GM23338 (cell line): ENCODE data around the gene PF4V1. TPM values are rescaled to one million over a fixed set of nuclear protein-coding genes. Genes with fewer than 3 reads are reported as not detected.

ENCODE experiments used
- ATAC-seq: fragments of 200-7000 bp; cut with Tn5 transposase; 3 replicates; pipeline ENCODE4 v1.9.1; 2020
- DNase-seq: peaks from one replicate; pipeline ENCODE4 v3.0.0-alpha.2; 2015; ENCODE audit warnings: low spot score
- H2AFZ ChIP-seq: fragments of 200-600 bp; sonication (generic); 2 replicates; pipeline ENCODE4 v1.8.0; 2016; ENCODE audit warnings: antibody characterized with exemption, mild to moderate bottlenecking, moderate library complexity
- H3F3A ChIP-seq: fragments of 200-600 bp; sonication (generic); replicated peaks from 2 replicates; pipeline ENCODE4 v1.8.0; 2017; ENCODE audit warnings: antibody characterized with exemption, mixed run types, low read depth
- H3K27ac ChIP-seq: fragments of 200-600 bp; sonication (generic); 2 replicates; pipeline ENCODE4 v1.6.1; 2016; ENCODE audit warnings: low read depth
- H3K27me3 ChIP-seq: fragments of 200-600 bp; sonication (generic); 2 replicates; pipeline ENCODE4 v1.8.0; 2016; ENCODE audit warnings: mild to moderate bottlenecking, mixed run types, moderate library complexity; ENCODE audit not compliant: insufficient read depth
- H3K36me3 ChIP-seq: fragments of 200-600 bp; sonication (generic); 2 replicates; pipeline ENCODE4 v1.8.0; 2016; ENCODE audit warnings: mild to moderate bottlenecking; ENCODE audit not compliant: insufficient read depth
- H3K4me1 ChIP-seq: fragments of 200-600 bp; sonication (generic); 2 replicates; pipeline ENCODE4 v1.8.0; 2016; ENCODE audit warnings: mild to moderate bottlenecking, moderate library complexity; ENCODE audit not compliant: insufficient read depth
- H3K4me2 ChIP-seq: fragments of 200-600 bp; sonication (generic); 2 replicates; pipeline ENCODE4 v1.7.1; 2017; ENCODE audit warnings: mixed run types
- H3K4me3 ChIP-seq: fragments of 200-600 bp; sonication (generic); 2 replicates; pipeline ENCODE4 v1.6.1; 2016; ENCODE audit warnings: mixed run types
- H3K79me2 ChIP-seq: fragments of 200-600 bp; sonication (generic); replicated peaks from 2 replicates; pipeline ENCODE4 v1.8.0; 2017; ENCODE audit warnings: mild to moderate bottlenecking; ENCODE audit not compliant: insufficient read depth
- H3K9me2 ChIP-seq: fragments of 200-600 bp; sonication (generic); 2 replicates; pipeline ENCODE4 v1.8.0; 2017; ENCODE audit not compliant: insufficient read depth
- H4K20me1 ChIP-seq: fragments of 200-600 bp; sonication (generic); replicated peaks from 2 replicates; pipeline ENCODE4 v1.8.0; 2017; ENCODE audit warnings: mild to moderate bottlenecking; ENCODE audit not compliant: insufficient read depth
- H3K27ac Mint-ChIP-seq: 2 replicates; pipeline ENCODE4 v1.8.0; 2020; ENCODE audit warnings: inconsistent platforms, mild to moderate bottlenecking, moderate library complexity, mixed read lengths
- H3K27me3 Mint-ChIP-seq: 3 replicates; pipeline ENCODE4 v1.8.0; 2022; ENCODE audit warnings: low read depth, mild to moderate bottlenecking, moderate library complexity, mixed read lengths, inconsistent platforms; ENCODE audit not compliant: insufficient read depth, poor library complexity
- H3K36me3 Mint-ChIP-seq: 3 replicates; pipeline ENCODE4 v1.8.0; 2021; ENCODE audit warnings: low read depth, mild to moderate bottlenecking, inconsistent platforms, moderate library complexity, mixed read lengths
- H3K4me1 Mint-ChIP-seq: 3 replicates; pipeline ENCODE4 v1.8.0; 2020; ENCODE audit warnings: mild to moderate bottlenecking, inconsistent platforms, mixed read lengths
- H3K4me3 Mint-ChIP-seq: 3 replicates; pipeline ENCODE4 v1.8.0; 2021; ENCODE audit warnings: moderate library complexity, mild to moderate bottlenecking, inconsistent platforms, mixed read lengths
- H3K9me3 Mint-ChIP-seq: 3 replicates; pipeline ENCODE4 v1.8.0; 2020; ENCODE audit warnings: moderate library complexity, mild to moderate bottlenecking, inconsistent platforms, mixed read lengths
- CREB1 ChIP-seq: fragments of 250-450 bp; sonication (Bioruptor Pico); IDR thresholded peaks from 2 replicates; pipeline ENCODE4 v1.5.0; 2020; ENCODE audit warnings: low read depth, mild to moderate bottlenecking, moderate library complexity
- CTCF ChIP-seq, 2 experiments: fragments of 200-600 bp in 1 of 2; sonication (generic) in 1 of 2; conservative IDR thresholded peaks; 2 replicates each; pipeline versions ENCODE4 v1.5.1 to v1.6.1; 2016 to 2017; ENCODE audit warnings: antibody characterized with exemption in 2 of 2, low read depth in 2 of 2, mild to moderate bottlenecking in 2 of 2, moderate library complexity in 1 of 2
- ETS1 ChIP-seq: IDR thresholded peaks from 2 replicates; pipeline ENCODE4 v1.6.1; 2016; ENCODE audit warnings: antibody characterized with exemption
- EZH2 ChIP-seq: fragments of 200-600 bp; sonication (generic); IDR thresholded peaks from one replicate; pipeline ENCODE4 v1.8.0; 2017; ENCODE audit warnings: antibody characterized with exemption, mild to moderate bottlenecking, low read depth; ENCODE audit not compliant: unreplicated experiment
- EZH2phosphoT487 ChIP-seq: fragments of 200-600 bp; sonication (generic); IDR thresholded peaks from one replicate; pipeline ENCODE4 v1.8.1; 2018; ENCODE audit warnings: antibody characterized with exemption; ENCODE audit not compliant: unreplicated experiment
- JUNB ChIP-seq: IDR thresholded peaks from one replicate; pipeline ENCODE4 v1.6.1; 2016; ENCODE audit warnings: antibody characterized with exemption; ENCODE audit not compliant: unreplicated experiment
- NANOG ChIP-seq: IDR thresholded peaks from 2 replicates; pipeline ENCODE4 v1.6.1; 2016; ENCODE audit warnings: antibody characterized with exemption, borderline replicate concordance
- POLR2AphosphoS5 ChIP-seq: IDR thresholded peaks from 2 replicates; pipeline ENCODE4 v1.6.1; 2016; ENCODE audit warnings: antibody characterized with exemption, low read depth
- REST ChIP-seq: IDR thresholded peaks from one replicate; pipeline ENCODE4 v1.6.1; 2018; ENCODE audit warnings: antibody characterized with exemption; ENCODE audit not compliant: unreplicated experiment
- STAT1 ChIP-seq: IDR thresholded peaks from one replicate; pipeline ENCODE4 v1.6.1; 2016; ENCODE audit warnings: antibody characterized with exemption; ENCODE audit not compliant: unreplicated experiment
- ZNF114 ChIP-seq: fragments of 250-450 bp; sonication (Bioruptor Pico); IDR thresholded peaks from 2 replicates; pipeline ENCODE4 v1.5.0; 2020; ENCODE audit warnings: mild to moderate bottlenecking, moderate library complexity
- ZNF331 ChIP-seq: fragments of 250-450 bp; sonication (Bioruptor Pico); IDR thresholded peaks from 2 replicates; pipeline ENCODE4 v1.5.0; 2020; ENCODE audit warnings: low read depth, mild to moderate bottlenecking, moderate library complexity
- polyA plus RNA-seq: library from polyadenylated mRNA; unstranded; fragments of >200 nt; fragmentation: Nextera tagmentation; extraction: Ambion mirVana; gene quantifications from 2 replicates; pipeline ENCODE4 v1.2.1, GENCODE V29; 2016
- total RNA-seq: library from RNA; depleted of rRNA; stranded (reverse); fragments of >200 nt; shearing (Covaris generic); gene quantifications from 2 replicates; pipeline ENCODE4 v1.2.3, GENCODE V29; 2014
- TF ChIP-seq, protein P1 (sequence below): fragments of 250-450 bp; sonication (Bioruptor Pico); IDR thresholded peaks from 2 replicates; pipeline ENCODE4 v1.5.0; 2020; ENCODE audit warnings: mild to moderate bottlenecking, moderate library complexity

The PF4V1 gene
- total and polyA plus RNA-seq, 2 experiments from 2014 or later = 0.66 TPM; not detected in 1

GRCh38 chr4:73891739-73892405, 38.8 kb downstream of the PF4V1 start:
- ATAC-seq (no peak), DNase-seq (no peak)
- Histone ChIP-seq H3K36me3 (no peaks in the 10 kb centered on the region), H2AFZ (no peak overlapping the region), H3F3A (no peaks in the 10 kb centered on the region), H3K79me2 (no peaks in the 10 kb centered on the region), H3K4me3 (no peak overlapping the region), H3K9me2 (no peaks in the 10 kb centered on the region), H4K20me1 (no peaks in the 10 kb centered on the region), H3K4me1 (no peaks in the 10 kb centered on the region), H3K27ac (no peak overlapping the region), H3K4me2 (no peak overlapping the region), H3K27me3 (no peaks in the 10 kb centered on the region)
- Mint-ChIP-seq H3K4me3 (no peak overlapping the region), H3K27ac (no peak overlapping the region), H3K27me3 (no peaks in the 10 kb centered on the region), H3K36me3 (no peaks in the 10 kb centered on the region), H3K4me1 (peaks cover 6% of the 10 kb centered on the region; the same call in 2 of the 3 replicates), H3K9me3 (no peaks in the 10 kb centered on the region)
- TF ChIP-seq CTCF (conservative IDR thresholded peaks at IDR 0.05; ENCODE audit: low read depth in 2 of 2) (no peak), CREB1 (CRISPR knock-in tag) (no peak), STAT1 (no peak), ETS1 (no peak), EZH2phosphoT487 (no peak), NANOG (no peak), ZNF114 (no peak), EZH2 (no peak), JUNB (no peak), REST (no peak), ZNF331 (no peak), POLR2AphosphoS5 (no peak)
- TF ChIP-seq, protein P1, sequence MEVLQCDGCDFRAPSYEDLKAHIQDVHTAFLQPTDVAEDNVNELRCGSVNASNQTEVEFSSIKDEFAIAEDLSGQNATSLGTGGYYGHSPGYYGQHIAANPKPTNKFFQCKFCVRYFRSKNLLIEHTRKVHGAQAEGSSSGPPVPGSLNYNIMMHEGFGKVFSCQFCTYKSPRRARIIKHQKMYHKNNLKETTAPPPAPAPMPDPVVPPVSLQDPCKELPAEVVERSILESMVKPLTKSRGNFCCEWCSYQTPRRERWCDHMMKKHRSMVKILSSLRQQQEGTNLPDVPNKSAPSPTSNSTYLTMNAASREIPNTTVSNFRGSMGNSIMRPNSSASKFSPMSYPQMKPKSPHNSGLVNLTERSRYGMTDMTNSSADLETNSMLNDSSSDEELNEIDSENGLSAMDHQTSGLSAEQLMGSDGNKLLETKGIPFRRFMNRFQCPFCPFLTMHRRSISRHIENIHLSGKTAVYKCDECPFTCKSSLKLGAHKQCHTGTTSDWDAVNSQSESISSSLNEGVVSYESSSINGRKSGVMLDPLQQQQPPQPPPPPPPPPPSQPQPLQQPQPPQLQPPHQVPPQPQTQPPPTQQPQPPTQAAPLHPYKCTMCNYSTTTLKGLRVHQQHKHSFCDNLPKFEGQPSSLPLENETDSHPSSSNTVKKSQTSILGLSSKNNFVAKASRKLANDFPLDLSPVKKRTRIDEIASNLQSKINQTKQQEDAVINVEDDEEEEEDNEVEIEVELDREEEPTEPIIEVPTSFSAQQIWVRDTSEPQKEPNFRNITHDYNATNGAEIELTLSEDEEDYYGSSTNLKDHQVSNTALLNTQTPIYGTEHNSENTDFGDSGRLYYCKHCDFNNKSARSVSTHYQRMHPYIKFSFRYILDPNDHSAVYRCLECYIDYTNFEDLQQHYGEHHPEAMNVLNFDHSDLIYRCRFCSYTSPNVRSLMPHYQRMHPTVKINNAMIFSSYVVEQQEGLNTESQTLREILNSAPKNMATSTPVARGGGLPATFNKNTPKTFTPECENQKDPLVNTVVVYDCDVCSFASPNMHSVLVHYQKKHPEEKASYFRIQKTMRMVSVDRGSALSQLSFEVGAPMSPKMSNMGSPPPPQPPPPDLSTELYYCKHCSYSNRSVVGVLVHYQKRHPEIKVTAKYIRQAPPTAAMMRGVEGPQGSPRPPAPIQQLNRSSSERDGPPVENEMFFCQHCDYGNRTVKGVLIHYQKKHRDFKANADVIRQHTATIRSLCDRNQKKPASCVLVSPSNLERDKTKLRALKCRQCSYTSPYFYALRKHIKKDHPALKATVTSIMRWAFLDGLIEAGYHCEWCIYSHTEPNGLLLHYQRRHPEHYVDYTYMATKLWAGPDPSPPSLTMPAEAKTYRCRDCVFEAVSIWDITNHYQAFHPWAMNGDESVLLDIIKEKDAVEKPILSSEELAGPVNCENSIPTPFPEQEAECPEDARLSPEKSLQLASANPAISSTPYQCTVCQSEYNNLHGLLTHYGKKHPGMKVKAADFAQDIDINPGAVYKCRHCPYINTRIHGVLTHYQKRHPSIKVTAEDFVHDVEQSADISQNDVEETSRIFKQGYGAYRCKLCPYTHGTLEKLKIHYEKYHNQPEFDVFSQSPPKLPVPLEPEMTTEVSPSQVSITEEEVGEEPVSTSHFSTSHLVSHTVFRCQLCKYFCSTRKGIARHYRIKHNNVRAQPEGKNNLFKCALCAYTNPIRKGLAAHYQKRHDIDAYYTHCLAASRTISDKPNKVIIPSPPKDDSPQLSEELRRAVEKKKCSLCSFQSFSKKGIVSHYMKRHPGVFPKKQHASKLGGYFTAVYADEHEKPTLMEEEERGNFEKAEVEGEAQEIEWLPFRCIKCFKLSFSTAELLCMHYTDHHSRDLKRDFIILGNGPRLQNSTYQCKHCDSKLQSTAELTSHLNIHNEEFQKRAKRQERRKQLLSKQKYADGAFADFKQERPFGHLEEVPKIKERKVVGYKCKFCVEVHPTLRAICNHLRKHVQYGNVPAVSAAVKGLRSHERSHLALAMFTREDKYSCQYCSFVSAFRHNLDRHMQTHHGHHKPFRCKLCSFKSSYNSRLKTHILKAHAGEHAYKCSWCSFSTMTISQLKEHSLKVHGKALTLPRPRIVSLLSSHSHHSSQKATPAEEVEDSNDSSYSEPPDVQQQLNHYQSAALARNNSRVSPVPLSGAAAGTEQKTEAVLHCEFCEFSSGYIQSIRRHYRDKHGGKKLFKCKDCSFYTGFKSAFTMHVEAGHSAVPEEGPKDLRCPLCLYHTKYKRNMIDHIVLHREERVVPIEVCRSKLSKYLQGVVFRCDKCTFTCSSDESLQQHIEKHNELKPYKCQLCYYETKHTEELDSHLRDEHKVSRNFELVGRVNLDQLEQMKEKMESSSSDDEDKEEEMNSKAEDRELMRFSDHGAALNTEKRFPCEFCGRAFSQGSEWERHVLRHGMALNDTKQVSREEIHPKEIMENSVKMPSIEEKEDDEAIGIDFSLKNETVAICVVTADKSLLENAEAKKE (CRISPR knock-in tag) = no peak
